Measurements from ENCODE around the gene MAPK8IP3.
"Not testable (repeated sequence)": the region's sequence is repeated elsewhere in the genome, so short reads cannot be mapped to it uniquely, and the experiment has no call there.

Gene MAPK8IP3

DNA sequence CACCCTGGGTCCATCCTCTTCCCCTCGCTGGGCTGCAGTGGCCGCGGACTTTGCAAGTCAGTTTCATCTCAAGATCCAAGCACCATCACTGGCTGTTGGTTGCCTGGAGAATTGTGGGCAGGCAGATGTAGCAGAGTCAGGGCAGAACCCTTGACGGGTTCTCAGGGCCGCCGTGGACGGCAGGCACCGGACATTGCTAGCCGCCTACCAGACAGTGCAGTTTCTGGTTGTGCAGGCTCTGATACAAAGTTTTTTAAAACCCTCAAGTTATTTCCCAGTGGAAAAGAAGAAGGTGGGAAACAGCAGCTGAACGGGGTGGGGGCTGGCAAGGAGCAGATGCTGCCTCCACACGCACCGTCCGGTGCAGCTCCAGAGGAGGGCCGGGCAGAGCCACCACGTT lies 3.4 kb downstream of the MAPK8IP3 start:
- peaks cover 25% of the 10 kb centered on the region for H3K4me1 Mint-ChIP-seq
- no peaks in the 10 kb centered on the region for H3K36me3 Mint-ChIP-seq (ENCODE audit: low read depth)
- no peak overlapping the region for H3K27ac Mint-ChIP-seq
- peak overlapping the region in 2 of 3 experiments; percentile 56 to 92 for H3K4me3 Mint-ChIP-seq
- H3K9me3 Mint-ChIP-seq, result no peaks in the 10 kb centered on the region
- TF ChIP-seq, protein P1, sequence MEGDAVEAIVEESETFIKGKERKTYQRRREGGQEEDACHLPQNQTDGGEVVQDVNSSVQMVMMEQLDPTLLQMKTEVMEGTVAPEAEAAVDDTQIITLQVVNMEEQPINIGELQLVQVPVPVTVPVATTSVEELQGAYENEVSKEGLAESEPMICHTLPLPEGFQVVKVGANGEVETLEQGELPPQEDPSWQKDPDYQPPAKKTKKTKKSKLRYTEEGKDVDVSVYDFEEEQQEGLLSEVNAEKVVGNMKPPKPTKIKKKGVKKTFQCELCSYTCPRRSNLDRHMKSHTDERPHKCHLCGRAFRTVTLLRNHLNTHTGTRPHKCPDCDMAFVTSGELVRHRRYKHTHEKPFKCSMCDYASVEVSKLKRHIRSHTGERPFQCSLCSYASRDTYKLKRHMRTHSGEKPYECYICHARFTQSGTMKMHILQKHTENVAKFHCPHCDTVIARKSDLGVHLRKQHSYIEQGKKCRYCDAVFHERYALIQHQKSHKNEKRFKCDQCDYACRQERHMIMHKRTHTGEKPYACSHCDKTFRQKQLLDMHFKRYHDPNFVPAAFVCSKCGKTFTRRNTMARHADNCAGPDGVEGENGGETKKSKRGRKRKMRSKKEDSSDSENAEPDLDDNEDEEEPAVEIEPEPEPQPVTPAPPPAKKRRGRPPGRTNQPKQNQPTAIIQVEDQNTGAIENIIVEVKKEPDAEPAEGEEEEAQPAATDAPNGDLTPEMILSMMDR (IDR thresholded peaks at IDR 0.05; ENCODE audit: unreplicated experiment in 3 of 3), result no peak
- no peaks in the 10 kb centered on the region for H3K27me3 Mint-ChIP-seq (ENCODE audit: low read depth)

- Mint-ChIP-seq H3K4me1 (peaks cover 25% of the 10 kb centered on the region), H3K9me3 (no peaks in the 10 kb centered on the region), H3K36me3 (ENCODE audit: low read depth) (no peaks in the 10 kb centered on the region), H3K27me3 (ENCODE audit: low read depth) (no peaks in the 10 kb centered on the region), H3K4me3 (peak overlapping the region in 1 of 3 experiments; percentile 41), H3K27ac (no peak overlapping the region)
- TF ChIP-seq, protein P1 (IDR thresholded peaks at IDR 0.05; ENCODE audit: unreplicated experiment in 3 of 3), result no peak
Measured at GRCh38 chr16:1710811-1711507, 5.0 kb downstream of the MAPK8IP3 start.

- Mint-ChIP-seq H3K27ac (no peak overlapping the region), H3K9me3 (no peaks in the 10 kb centered on the region), H3K27me3 (ENCODE audit: low read depth) (no peaks in the 10 kb centered on the region), H3K4me3 (no peak overlapping the region), H3K4me1 (peaks cover 18% of the 10 kb centered on the region), H3K36me3 (ENCODE audit: low read depth) (no peaks in the 10 kb centered on the region)
- TF ChIP-seq, protein P1 (IDR thresholded peaks at IDR 0.05; ENCODE audit: unreplicated experiment in 3 of 3), result no peak
Measured at GRCh38 chr16:1712791-1713261, 6.8 kb downstream of the MAPK8IP3 start.

GRCh38 chr16:1713331-1713730 lies 7.3 kb downstream of the MAPK8IP3 start:
- TF ChIP-seq, protein P1 (IDR thresholded peaks at IDR 0.05; ENCODE audit: unreplicated experiment in 3 of 3), result no peak
- Mint-ChIP-seq H3K27me3 (ENCODE audit: low read depth) (no peaks in the 10 kb centered on the region), H3K4me1 (peaks cover 15% of the 10 kb centered on the region), H3K9me3 (no peaks in the 10 kb centered on the region), H3K27ac (peak overlapping the region in 1 of 3 experiments; percentile 61), H3K36me3 (ENCODE audit: low read depth) (no peaks in the 10 kb centered on the region), H3K4me3 (no peak overlapping the region)

DNA sequence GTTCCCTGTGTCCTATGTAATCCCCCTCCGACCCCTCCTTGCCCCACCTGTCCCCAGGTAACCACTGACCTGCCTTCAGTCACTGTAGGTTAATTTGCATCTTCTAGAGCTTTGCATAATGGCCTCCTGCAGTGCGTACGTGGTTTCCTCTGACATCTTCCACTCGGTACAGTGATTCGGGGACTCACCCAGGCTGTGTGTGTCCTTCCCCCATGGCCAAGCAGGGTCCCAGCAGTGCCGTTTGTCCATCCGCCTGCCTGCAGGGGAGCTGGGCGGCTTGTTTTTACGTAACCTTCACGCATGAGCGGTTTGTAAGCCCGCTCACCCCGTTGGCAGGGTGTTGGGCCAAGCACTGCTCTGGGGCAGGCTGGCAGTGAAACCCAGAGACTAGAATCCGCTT lies 7.9 kb downstream of the MAPK8IP3 start:
- Mint-ChIP-seq H3K27ac (peak overlapping the region in 1 of 3 experiments; percentile 61), H3K4me1 (peaks cover 10% of the 10 kb centered on the region), H3K36me3 (ENCODE audit: low read depth) (no peaks in the 10 kb centered on the region), H3K4me3 (no peak overlapping the region), H3K9me3 (no peaks in the 10 kb centered on the region), H3K27me3 (ENCODE audit: low read depth) (no peaks in the 10 kb centered on the region)
- TF ChIP-seq, protein P1 (IDR thresholded peaks at IDR 0.05; ENCODE audit: unreplicated experiment in 3 of 3), result no peak

GRCh38 chr16:1715220-1715619 lies 9.2 kb downstream of the MAPK8IP3 start:
- H3K4me3 Mint-ChIP-seq, result no peak overlapping the region
- H3K9me3 Mint-ChIP-seq, result no peaks in the 10 kb centered on the region
- TF ChIP-seq, protein P1 (IDR thresholded peaks at IDR 0.05; ENCODE audit: unreplicated experiment in 3 of 3), result no peak
- no peak overlapping the region for H3K27ac Mint-ChIP-seq
- H3K36me3 Mint-ChIP-seq (ENCODE audit: low read depth), result peaks cover under 1% of the 10 kb centered on the region
- H3K27me3 Mint-ChIP-seq (ENCODE audit: low read depth), result no peaks in the 10 kb centered on the region
- H3K4me1 Mint-ChIP-seq, result no peaks in the 10 kb centered on the region

DNA sequence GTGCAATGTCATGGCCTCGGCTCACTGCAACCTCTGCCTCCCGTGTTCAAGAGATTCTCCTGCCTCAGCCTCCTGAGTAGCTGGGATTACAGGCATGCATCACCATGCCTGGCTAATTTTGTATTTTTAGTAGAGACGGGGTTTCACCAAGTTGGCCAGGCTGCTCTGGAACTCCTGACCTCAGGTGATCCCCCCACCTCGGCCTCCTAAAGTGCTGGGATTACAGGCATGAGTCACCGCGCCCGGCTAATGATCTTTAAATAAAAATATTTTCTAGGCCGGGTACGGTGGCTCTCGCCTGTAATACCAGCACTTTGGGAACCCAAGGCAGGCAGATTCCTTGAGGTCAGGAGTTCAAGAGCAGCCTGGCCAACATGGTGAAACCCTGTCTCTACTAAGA lies 12.2 kb downstream of the MAPK8IP3 start:
- H3K27ac Mint-ChIP-seq; H3K27me3 Mint-ChIP-seq (ENCODE audit: low read depth); H3K4me3 Mint-ChIP-seq; H3K4me1 Mint-ChIP-seq; H3K36me3 Mint-ChIP-seq (ENCODE audit: low read depth); H3K9me3 Mint-ChIP-seq: not testable (repeated sequence)

GRCh38 chr16:1719559-1720229 lies 13.7 kb downstream of the MAPK8IP3 start:
- H3K9me3 Mint-ChIP-seq; H3K27ac Mint-ChIP-seq; H3K4me3 Mint-ChIP-seq; H3K27me3 Mint-ChIP-seq (ENCODE audit: low read depth); H3K36me3 Mint-ChIP-seq (ENCODE audit: low read depth): not testable (repeated sequence)
- peaks cover 11% of the 10 kb centered on the region for H3K4me1 Mint-ChIP-seq
